Sigmoid colon (tissue), 7 donors: Measurements from ENCODE around the gene KCNIP4. TPM values are rescaled to one million over a fixed set of nuclear protein-coding genes. Genes with fewer than 3 reads are reported as not detected.
"Not testable (repeated sequence)": the region's sequence is repeated elsewhere in the genome, so short reads cannot be mapped to it uniquely, and the experiment has no call there.

Source experiments
- DNase-seq: peaks from one replicate; pipeline ENCODE4 v3.0.0-alpha.2; 2019
- H3K27ac ChIP-seq, 4 donors: fragments of 200-600 bp; sonication (generic); one replicate each; pipeline ENCODE4 v1.5.1; 2016 to 2019; ENCODE audit warnings: mild to moderate bottlenecking in 1 of 4
- H3K27me3 ChIP-seq, 3 donors: fragments of 200-600 bp; sonication (generic); one replicate each; pipeline ENCODE4 v1.5.1; 2019; ENCODE audit warnings: mild to moderate bottlenecking in 1 of 3
- H3K36me3 ChIP-seq, 4 donors: fragments of 200-600 bp; sonication (generic); one replicate each; pipeline ENCODE4 v1.5.1; 2016 to 2019
- H3K4me1 ChIP-seq, 4 donors: fragments of 200-600 bp; sonication (generic); one replicate each; pipeline ENCODE4 v1.5.1; 2017 to 2019
- H3K4me3 ChIP-seq, 4 donors: fragments of 200-600 bp; sonication (generic); one replicate each; pipeline ENCODE4 v1.5.1; 2017 to 2019; ENCODE audit warnings: mild to moderate bottlenecking in 2 of 4, moderate library complexity in 1 of 4
- H3K9me3 ChIP-seq, 4 donors: fragments of 200-600 bp in 3 of 4; sonication (generic) in 3 of 4; one replicate each; pipeline versions ENCODE4 v1.5.1 to v1.6.1; 2013 to 2019
- EP300 ChIP-seq, 4 donors: sonication (generic); formaldehyde crosslinking; IDR thresholded peaks; one replicate each; pipeline ENCODE4 v1.6.1; 2017; ENCODE audit warnings: antibody characterized with exemption in 4 of 4
- POLR2A ChIP-seq, 2 donors: fragments of 450-650 bp; IDR thresholded peaks; one replicate each; pipeline ENCODE4 v1.6.1; 2016; ENCODE audit warnings: antibody characterized with exemption in 2 of 2, mild to moderate bottlenecking in 2 of 2, moderate library complexity in 2 of 2
- POLR2AphosphoS5 ChIP-seq, 4 donors: sonication (generic); formaldehyde crosslinking; IDR thresholded peaks; one replicate each; pipeline ENCODE4 v1.6.1; 2017; ENCODE audit warnings: antibody characterized with exemption in 4 of 4
- WGBS, 2 donors: extraction: QIAGEN DNeasy Blood & Tissue Kit; methylation state at CpG; one replicate each; pipeline ENCODE4 v1.1.7; 2013; 5-methylcytosine and 5-hydroxymethylcytosine counted together
- intact Hi-C: fragments of 100-400 bp; cut with DNase I; formaldehyde crosslinking; loops from one replicate; pipeline ENCODE4 v1.15.1; 2023
- polyA plus RNA-seq, 3 donors: library from polyadenylated mRNA; stranded (reverse); fragments of 200-250 nt; gene quantifications; one replicate each; pipeline ENCODE4 v1.2.3, GENCODE V29; 2013
- total RNA-seq, 4 donors: library from RNA; depleted of rRNA; stranded (reverse); fragments of >200 nt; gene quantifications; one replicate each; pipeline ENCODE4 v1.1.0, GENCODE V29; 2016
- TF ChIP-seq, protein P1 (sequence below), 4 experiments: fragments of 450-650 bp in 3 of 4; fragments of 200-600 bp in 1 of 4; IDR thresholded peaks; one replicate each; pipeline ENCODE4 v1.5.1; 2016 to 2019; ENCODE audit warnings: antibody characterized with exemption in 4 of 4, mild to moderate bottlenecking in 3 of 4, moderate library complexity in 2 of 4
- donor health status: healthy with polysubstance abuse.
- donor health status: Bipolar disorder and iron deficiency.
- donor health status: healthy.

KCNIP4 gene
- total and polyA plus RNA-seq, 7 donors = 0.60 to 28.5 (median 14.0) TPM; not detected in 1

DNA sequence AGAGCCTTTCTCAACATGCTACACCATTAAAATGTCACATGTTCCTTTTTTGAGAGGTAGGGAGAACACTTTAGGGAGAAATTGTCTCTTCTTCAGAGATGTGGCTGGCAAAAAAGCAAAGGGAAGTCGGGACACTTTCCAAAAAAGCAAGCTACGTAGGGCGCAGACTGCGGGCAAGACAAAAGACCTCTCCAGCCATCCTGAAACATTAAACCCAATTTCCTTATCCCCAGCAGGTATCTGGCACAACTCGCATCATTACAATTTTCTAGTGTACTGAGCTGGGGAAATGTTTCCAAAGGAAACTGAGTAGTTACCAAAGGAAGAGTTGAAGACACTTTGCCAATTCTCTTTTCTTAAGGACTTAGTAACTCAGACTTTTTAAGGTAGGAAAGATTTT, 1132.3 kb downstream of the KCNIP4 start:
- Histone ChIP-seq H3K4me3 (no peak overlapping the region), H3K27ac (no peak overlapping the region), H3K36me3 (no peaks in the 10 kb centered on the region), H3K27me3 (no peaks in the 10 kb centered on the region), H3K4me1 (peaks cover 0 to 47% (median 37%) of the 10 kb centered on the region in 4 donors), H3K9me3 (no peaks in the 10 kb centered on the region)
- no peak for TF ChIP-seq EP300 (IDR thresholded peaks at IDR 0.05)
- TF ChIP-seq, protein P1, sequence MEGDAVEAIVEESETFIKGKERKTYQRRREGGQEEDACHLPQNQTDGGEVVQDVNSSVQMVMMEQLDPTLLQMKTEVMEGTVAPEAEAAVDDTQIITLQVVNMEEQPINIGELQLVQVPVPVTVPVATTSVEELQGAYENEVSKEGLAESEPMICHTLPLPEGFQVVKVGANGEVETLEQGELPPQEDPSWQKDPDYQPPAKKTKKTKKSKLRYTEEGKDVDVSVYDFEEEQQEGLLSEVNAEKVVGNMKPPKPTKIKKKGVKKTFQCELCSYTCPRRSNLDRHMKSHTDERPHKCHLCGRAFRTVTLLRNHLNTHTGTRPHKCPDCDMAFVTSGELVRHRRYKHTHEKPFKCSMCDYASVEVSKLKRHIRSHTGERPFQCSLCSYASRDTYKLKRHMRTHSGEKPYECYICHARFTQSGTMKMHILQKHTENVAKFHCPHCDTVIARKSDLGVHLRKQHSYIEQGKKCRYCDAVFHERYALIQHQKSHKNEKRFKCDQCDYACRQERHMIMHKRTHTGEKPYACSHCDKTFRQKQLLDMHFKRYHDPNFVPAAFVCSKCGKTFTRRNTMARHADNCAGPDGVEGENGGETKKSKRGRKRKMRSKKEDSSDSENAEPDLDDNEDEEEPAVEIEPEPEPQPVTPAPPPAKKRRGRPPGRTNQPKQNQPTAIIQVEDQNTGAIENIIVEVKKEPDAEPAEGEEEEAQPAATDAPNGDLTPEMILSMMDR (IDR thresholded peaks at IDR 0.05) = no peak
- TF ChIP-seq POLR2A (IDR thresholded peaks at IDR 0.05) = no peak
- TF ChIP-seq POLR2AphosphoS5 (IDR thresholded peaks at IDR 0.05) = no peak
- WGBS, 2 donors = 91 to 93% methylated on average over 5 of the region's 5 CpGs
- intact Hi-C loops = no loop called here
- DNase-seq = no peak

DNA sequence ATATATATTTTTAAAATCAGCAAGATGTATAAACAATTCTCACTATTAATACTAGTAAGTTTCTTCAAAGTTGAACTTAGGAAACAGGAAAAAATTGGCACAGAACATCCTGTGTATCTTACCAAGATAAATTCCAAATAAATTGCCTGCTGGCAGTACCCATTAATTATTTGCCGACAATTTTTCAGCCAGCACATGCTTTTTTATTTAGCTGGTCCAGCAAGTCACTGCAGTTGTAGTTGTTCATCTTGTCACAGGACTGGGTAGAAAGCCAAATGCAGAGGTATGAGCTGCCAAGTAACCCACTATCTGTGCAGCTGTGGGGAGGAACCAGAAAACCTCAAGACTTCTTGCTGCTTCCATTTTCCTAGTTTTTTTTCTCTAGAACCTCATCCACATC, 1134.9 kb downstream of the KCNIP4 start:
- TF ChIP-seq POLR2AphosphoS5 (IDR thresholded peaks at IDR 0.05) (peak; percentile 42 to 85 (median 67)), EP300 (IDR thresholded peaks at IDR 0.05) (peak in 1 of 4 donors; percentile 46)
- TF ChIP-seq, protein P1 (IDR thresholded peaks at IDR 0.05) = no peak
- intact Hi-C loops = no loop called here
- 82 to 91% methylated on average over 1 of the region's 1 CpG for whole genome bisulfite sequencing, 2 donors

DNA sequence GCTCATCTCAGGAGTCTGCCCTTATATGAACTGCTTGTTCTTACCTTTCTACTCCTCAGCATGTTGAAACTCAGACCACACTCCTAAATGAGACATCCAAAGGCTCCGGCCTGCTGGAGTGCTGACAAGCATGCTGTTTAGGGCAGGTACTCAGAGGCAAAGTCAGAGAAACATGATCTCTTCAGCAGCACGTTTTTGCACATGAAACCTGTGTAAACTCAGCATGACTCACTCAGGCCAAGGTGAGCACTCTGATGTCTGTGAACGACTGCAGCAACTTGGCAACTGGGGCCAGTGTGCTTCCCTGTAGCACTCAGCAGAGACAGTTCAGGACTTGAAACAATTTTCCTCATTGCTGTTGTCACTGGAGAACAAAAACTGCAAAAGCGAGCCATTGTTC, 1138.8 kb downstream of the KCNIP4 start:
- no peak for DNase-seq
- no peaks in the 10 kb centered on the region for H3K9me3 ChIP-seq
- H3K27me3 ChIP-seq = no peaks in the 10 kb centered on the region
- no peak for TF ChIP-seq EP300 (IDR thresholded peaks at IDR 0.05)
- TF ChIP-seq POLR2A (IDR thresholded peaks at IDR 0.05) = no peak
- peak overlapping the region in 2 of 4 donors; percentile 9 to 51 for H3K27ac ChIP-seq
- no peak overlapping the region for H3K4me3 ChIP-seq
- no peaks in the 10 kb centered on the region for H3K36me3 ChIP-seq
- intact Hi-C loops = no loop called here
- peaks cover 0 to 27% (median 19%) of the 10 kb centered on the region in 4 donors for H3K4me1 ChIP-seq
- WGBS, 2 donors = 33 to 40% methylated on average over 4 of the region's 4 CpGs

More for the DNA sequence above, 1134.9 kb downstream of the KCNIP4 start:
- Histone ChIP-seq H3K36me3 (no peaks in the 10 kb centered on the region), H3K27ac (peak overlapping the region in 3 of 4 donors; percentile 43 to 63 (median 54)), H3K4me1 (peaks cover 0 to 40% (median 27%) of the 10 kb centered on the region in 4 donors), H3K27me3 (no peaks in the 10 kb centered on the region), H3K4me3 (no peak overlapping the region), H3K9me3 (no peaks in the 10 kb centered on the region)
- peak; percentile 77 for DNase-seq

DNA sequence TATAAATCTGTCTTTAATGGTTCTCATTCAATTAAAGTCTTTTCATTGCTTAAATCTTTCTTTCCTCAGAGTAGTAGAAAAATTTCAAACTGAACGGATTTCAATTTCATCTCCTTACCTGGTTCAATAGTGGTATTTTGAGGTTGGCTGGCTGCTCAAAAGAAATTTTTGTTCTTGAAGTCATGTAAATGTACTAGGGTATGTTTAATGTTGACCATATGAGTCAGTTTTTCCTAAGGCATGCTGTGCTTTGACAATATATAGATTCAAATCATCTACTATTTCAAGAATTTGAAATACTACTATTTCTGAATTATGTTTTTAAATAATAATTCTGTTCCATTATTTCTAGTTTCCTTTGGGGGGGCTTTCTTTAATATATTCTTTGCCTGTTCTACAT, 1142.9 kb downstream of the KCNIP4 start:
- Histone ChIP-seq H3K4me1 (peaks cover 0 to 8% (median 4%) of the 10 kb centered on the region in 4 donors), H3K27me3 (no peaks in the 10 kb centered on the region), H3K36me3 (no peaks in the 10 kb centered on the region), H3K4me3 (no peak overlapping the region), H3K9me3 (no peaks in the 10 kb centered on the region), H3K27ac (no peak overlapping the region)
- no peak for DNase-seq
- intact Hi-C loops = no loop called here
- 88 to 90% methylated on average over 1 of the region's 1 CpG for WGBS, 2 donors
- TF ChIP-seq POLR2A (IDR thresholded peaks at IDR 0.05) (no peak), POLR2AphosphoS5 (IDR thresholded peaks at IDR 0.05) (no peak), EP300 (IDR thresholded peaks at IDR 0.05) (no peak)
- TF ChIP-seq, protein P1 (IDR thresholded peaks at IDR 0.05) = no peak

DNA sequence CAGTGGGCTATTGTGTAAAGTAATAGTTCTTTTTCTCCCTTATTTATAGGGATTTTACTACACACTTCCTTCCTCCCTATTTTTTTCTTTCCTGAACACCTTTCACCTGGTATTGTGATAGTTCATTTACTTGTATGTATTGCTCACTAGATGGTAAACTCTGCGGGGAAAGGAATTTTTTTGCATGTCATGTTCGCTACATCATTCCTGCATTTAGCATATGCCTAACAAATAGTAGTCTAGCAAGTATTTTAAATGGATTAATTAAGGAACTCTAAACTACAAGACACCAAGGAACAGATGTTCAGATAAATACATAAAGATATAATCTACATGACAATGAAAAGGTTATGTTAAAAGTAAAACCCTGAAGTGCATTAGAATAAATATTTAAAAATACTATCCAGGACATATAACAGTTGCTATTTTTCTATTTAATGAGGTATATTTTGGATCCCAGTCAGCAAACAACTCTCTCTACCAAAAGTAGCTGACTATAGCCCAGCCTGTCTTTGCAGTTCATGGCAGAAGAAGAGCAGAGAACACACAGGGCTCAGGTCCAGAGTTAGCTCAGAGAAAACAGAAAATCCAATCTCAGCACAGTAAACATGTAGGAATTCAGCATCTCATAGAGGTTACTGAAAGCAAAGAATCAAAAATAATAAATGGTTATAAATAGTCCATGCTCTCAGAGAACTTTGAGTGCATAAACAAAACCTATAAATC, 1160.5 kb downstream of the KCNIP4 start:
- Histone ChIP-seq H3K27me3 (no peaks in the 10 kb centered on the region), H3K27ac (peak overlapping the region in 3 of 4 donors; percentile 1 to 49 (median 25)), H3K9me3 (peaks cover 0 to 5% (median 1%) of the 10 kb centered on the region in 4 donors), H3K36me3 (no peaks in the 10 kb centered on the region), H3K4me1 (peaks cover 0 to 43% (median 17%) of the 10 kb centered on the region in 4 donors), H3K4me3 (no peak overlapping the region)
- no peak for DNase-seq
- intact Hi-C loops = no loop called here
- 76 to 84% methylated on average over 2 of the region's 2 CpGs for WGBS, 2 donors
- TF ChIP-seq POLR2AphosphoS5 (IDR thresholded peaks at IDR 0.05) = peak in 1 of 4 donors; percentile 12
- no peak for TF ChIP-seq POLR2A (IDR thresholded peaks at IDR 0.05)

DNA sequence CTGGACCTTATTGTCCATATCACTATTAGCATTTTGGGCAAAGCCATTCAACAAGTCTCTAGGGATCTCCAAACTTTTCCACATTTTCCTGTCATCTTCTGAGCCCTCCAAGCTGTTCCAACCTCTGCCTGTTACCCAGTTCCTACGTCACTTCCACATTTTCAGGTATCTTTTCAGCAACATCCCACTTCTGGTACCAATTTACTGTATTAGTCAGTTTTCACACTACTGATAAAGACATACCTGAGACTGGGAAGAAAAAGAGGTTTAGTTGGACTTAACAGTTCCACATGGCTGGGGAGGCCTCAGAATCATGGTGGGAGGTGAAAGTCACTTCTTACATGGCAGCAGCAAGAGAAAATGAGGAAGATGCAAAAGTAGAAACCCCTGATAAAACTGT, 1165.4 kb downstream of the KCNIP4 start:
- H3K4me3 ChIP-seq, DNase-seq, intact Hi-C loops, H3K27me3 ChIP-seq, H3K27ac ChIP-seq, H3K36me3 ChIP-seq: not testable (repeated sequence)
- WGBS, 2 donors = 86 to 93% methylated on average over 1 of the region's 1 CpG
- H3K4me1 ChIP-seq = peaks cover 0 to 15% (median 5%) of the 10 kb centered on the region in 4 donors
- peaks cover 0 to 19% (median 2%) of the 10 kb centered on the region in 4 donors for H3K9me3 ChIP-seq
